T-helper 17 cell (primary cell): ENCODE results near the gene CD247. TPM values are rescaled to one million over a fixed set of nuclear protein-coding genes. Genes with fewer than 3 reads are reported as not detected.

Experiments
- ATAC-seq: fragments of 150-1000 bp; cut with Tn5 transposase; 2 replicates; pipeline ENCODE4 v1.10.0; 2021; ENCODE audit warnings: mild to moderate bottlenecking, moderate library complexity
- DNase-seq, 3 donors: peaks; one replicate each; pipeline versions ENCODE4 v3.0.0 to v3.0.0-alpha.2; 2020 to 2021
- H3K9me3 ChIP-seq: one replicate; pipeline ENCODE4 v1.7.0; 2013; ENCODE audit warnings: low read length, mild to moderate bottlenecking; ENCODE audit not compliant: control insufficient read depth, poor library complexity, severe bottlenecking
- H3K27ac Mint-ChIP-seq: one replicate; pipeline ENCODE4 v1.8.0; 2022; ENCODE audit warnings: mild to moderate bottlenecking, moderate library complexity, mixed read lengths
- H3K27me3 Mint-ChIP-seq: one replicate; pipeline ENCODE4 v1.8.0; 2022; ENCODE audit warnings: mixed read lengths
- H3K36me3 Mint-ChIP-seq: one replicate; pipeline ENCODE4 v1.8.0; 2022; ENCODE audit warnings: low read depth, mixed read lengths
- H3K4me1 Mint-ChIP-seq: one replicate; pipeline ENCODE4 v1.8.0; 2022; ENCODE audit warnings: mild to moderate bottlenecking, mixed read lengths
- H3K4me3 Mint-ChIP-seq: one replicate; pipeline ENCODE4 v1.8.0; 2022; ENCODE audit warnings: mild to moderate bottlenecking, moderate library complexity, mixed read lengths
- total RNA-seq, 4 donors: library from RNA in 2 of 4; stranded (reverse) in 2 of 4; gene quantifications; one replicate each; pipeline ENCODE4 v1.2.3 and lab custom pipeline; 2022 to 2026

CD247 gene
- total RNA-seq, 2 donors from 2014 or later, result 265 to 295 TPM

- no peak overlapping the region for H3K27ac Mint-ChIP-seq
- ATAC-seq (no peak), DNase-seq (no peak)
- H3K27me3 Mint-ChIP-seq, result no peaks in the 10 kb centered on the region
- H3K4me1 Mint-ChIP-seq, result peaks cover 23% of the 10 kb centered on the region
- H3K4me3 Mint-ChIP-seq, result peak overlapping the region; percentile 12
- H3K9me3 ChIP-seq, result no peaks in the 10 kb centered on the region
- peaks cover 3% of the 10 kb centered on the region for H3K36me3 Mint-ChIP-seq
Measured at GRCh38 chr1:167551362-167551761, 33.0 kb upstream of the CD247 start.

DNA sequence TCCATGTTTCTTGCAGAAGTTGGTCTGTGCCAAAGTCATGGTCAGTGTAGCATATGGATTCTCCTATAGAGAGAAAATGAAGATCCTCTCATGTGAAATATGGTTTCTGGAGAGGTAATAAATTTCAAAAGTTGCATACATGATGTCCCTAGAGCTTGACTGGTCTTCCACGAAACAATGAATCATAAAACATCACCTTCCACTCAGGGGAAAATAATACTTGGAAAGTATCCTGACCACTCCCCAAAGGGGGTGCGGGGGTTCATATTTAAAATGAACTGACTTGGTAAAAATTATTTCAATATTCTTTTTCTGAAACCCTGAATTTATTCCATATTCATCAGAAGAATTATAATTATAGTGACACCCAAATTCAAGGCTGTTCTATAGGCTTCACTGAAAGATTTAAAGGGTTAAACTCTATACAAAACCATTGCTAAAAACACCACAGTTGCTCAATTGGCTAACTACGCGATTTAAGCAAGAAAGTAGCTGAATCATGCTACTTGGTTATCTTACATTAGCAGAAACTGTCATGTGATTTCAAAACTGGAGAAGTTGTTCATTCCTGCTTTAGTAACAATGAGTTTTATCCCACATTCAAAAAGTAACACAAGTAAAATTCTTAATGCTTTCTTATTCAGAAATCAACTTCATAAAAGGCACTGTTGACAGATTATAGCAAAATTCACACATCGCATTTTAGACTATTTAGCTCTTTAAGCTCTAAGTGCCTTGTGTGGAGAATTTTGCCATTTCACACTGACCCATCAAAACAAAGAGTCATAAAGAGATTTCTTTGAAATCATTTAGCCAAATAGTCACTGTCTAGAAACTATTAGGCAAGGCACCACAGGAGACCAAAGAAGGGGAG is 30.0 kb upstream of the CD247 start:
- H3K9me3 ChIP-seq, result no peaks in the 10 kb centered on the region
- ATAC-seq (no peak), DNase-seq (no peak)
- Mint-ChIP-seq H3K4me3 (no peak overlapping the region), H3K27me3 (no peaks in the 10 kb centered on the region), H3K36me3 (peaks cover 5% of the 10 kb centered on the region), H3K27ac (peak overlapping the region; percentile 51), H3K4me1 (peaks cover 15% of the 10 kb centered on the region)

DNA sequence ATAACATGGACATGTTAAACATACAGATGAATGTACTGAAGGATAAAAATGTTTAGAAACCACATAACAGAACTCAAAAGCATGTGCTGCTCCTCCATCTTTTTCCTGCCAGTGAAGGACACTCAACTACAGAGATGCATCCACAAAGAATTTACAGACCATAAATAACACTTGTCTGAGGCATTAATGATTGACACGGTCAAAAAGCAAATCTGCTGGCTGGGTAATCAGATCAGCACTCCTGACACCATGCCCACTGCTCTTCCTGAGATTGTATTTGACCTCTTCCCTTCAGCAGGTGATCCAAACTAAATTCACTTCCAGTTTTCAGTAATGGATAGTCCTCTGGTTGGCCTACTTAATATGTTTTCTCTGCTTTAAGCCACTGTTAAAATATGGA is 28.6 kb upstream of the CD247 start:
- Mint-ChIP-seq H3K27me3 (no peaks in the 10 kb centered on the region), H3K4me1 (peaks cover 16% of the 10 kb centered on the region), H3K4me3 (no peak overlapping the region), H3K27ac (no peak overlapping the region), H3K36me3 (peaks cover 5% of the 10 kb centered on the region)
- ATAC-seq (no peak), DNase-seq (no peak)
- no peaks in the 10 kb centered on the region for H3K9me3 ChIP-seq

DNA sequence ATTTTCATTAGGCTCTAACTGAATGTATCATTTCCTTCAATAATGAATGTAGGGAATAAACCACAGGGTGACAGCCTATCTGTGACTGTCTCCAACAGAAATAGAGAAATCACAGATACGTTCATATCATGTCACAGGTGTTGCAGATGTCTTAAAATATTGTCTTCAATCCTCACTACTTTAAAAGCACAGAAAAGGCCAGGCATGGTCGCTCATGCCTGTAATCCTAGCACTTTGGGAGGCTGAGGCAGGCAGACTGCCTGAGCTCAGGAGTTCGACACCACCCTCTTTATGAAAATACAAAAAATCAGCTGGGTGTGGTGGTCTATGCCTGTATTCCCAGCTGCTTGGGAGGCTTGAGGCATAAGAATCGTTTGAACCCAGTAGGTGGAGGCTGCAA is 27.0 kb upstream of the CD247 start:
- DNase-seq, result no peak
- Mint-ChIP-seq H3K4me3 (no peak overlapping the region), H3K36me3 (peaks cover 5% of the 10 kb centered on the region), H3K27ac (no peak overlapping the region), H3K27me3 (no peaks in the 10 kb centered on the region), H3K4me1 (peaks cover 11% of the 10 kb centered on the region)
- ATAC-seq, result no peak
- H3K9me3 ChIP-seq, result no peaks in the 10 kb centered on the region

- Mint-ChIP-seq H3K27me3 (no peaks in the 10 kb centered on the region), H3K27ac (no peak overlapping the region), H3K36me3 (peaks cover 5% of the 10 kb centered on the region), H3K4me1 (peaks cover 14% of the 10 kb centered on the region), H3K4me3 (no peak overlapping the region)
- H3K9me3 ChIP-seq, result no peaks in the 10 kb centered on the region
- DNase-seq (no peak), ATAC-seq (no peak)
Measured at GRCh38 chr1:167544447-167545093, 26.2 kb upstream of the CD247 start.

GRCh38 chr1:167543199-167543990 is 25.1 kb upstream of the CD247 start:
- no peak overlapping the region for H3K4me3 Mint-ChIP-seq
- no peaks in the 10 kb centered on the region for H3K27me3 Mint-ChIP-seq
- DNase-seq (no peak), ATAC-seq (no peak)
- peaks cover 5% of the 10 kb centered on the region for H3K36me3 Mint-ChIP-seq
- peaks cover 14% of the 10 kb centered on the region for H3K4me1 Mint-ChIP-seq
- H3K27ac Mint-ChIP-seq, result no peak overlapping the region
- no peaks in the 10 kb centered on the region for H3K9me3 ChIP-seq

- Mint-ChIP-seq H3K27me3 (no peaks in the 10 kb centered on the region), H3K4me1 (peaks cover 14% of the 10 kb centered on the region), H3K4me3 (no peak overlapping the region), H3K36me3 (peaks cover 5% of the 10 kb centered on the region), H3K27ac (no peak overlapping the region)
- H3K9me3 ChIP-seq, result no peaks in the 10 kb centered on the region
- no peak for DNase-seq
- no peak for ATAC-seq
Measured at GRCh38 chr1:167542109-167543032, 24.0 kb upstream of the CD247 start.

DNA sequence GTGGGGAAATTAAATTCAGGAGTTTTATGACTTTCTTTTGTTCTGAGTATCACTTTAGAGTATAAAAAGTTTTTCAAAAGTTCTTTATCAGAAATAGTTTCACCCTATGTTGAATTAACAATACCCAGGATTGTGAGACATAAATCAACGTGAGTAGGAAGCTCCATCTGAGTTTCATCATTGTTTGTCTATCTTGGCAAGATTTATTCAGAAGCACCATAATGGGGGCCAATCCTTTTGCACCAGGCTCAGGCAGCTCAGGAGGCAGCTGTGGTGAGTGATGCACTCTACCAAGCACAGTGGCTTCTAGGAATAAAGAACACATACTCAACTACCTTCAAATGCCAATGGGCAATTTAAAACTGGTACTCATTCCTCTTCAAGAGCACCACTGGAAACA is 23.3 kb upstream of the CD247 start:
- no peaks in the 10 kb centered on the region for H3K27me3 Mint-ChIP-seq
- ATAC-seq (no peak), DNase-seq (no peak)
- H3K27ac Mint-ChIP-seq, result no peak overlapping the region
- peaks cover 2% of the 10 kb centered on the region for H3K36me3 Mint-ChIP-seq
- no peaks in the 10 kb centered on the region for H3K9me3 ChIP-seq
- peaks cover 14% of the 10 kb centered on the region for H3K4me1 Mint-ChIP-seq
- H3K4me3 Mint-ChIP-seq, result no peak overlapping the region

GRCh38 chr1:167541003-167541402 is 22.7 kb upstream of the CD247 start:
- Mint-ChIP-seq H3K4me3 (no peak overlapping the region), H3K4me1 (peaks cover 14% of the 10 kb centered on the region), H3K27ac (no peak overlapping the region), H3K27me3 (no peaks in the 10 kb centered on the region), H3K36me3 (peaks cover 2% of the 10 kb centered on the region)
- ATAC-seq (no peak), DNase-seq (no peak)
- H3K9me3 ChIP-seq, result no peaks in the 10 kb centered on the region

DNA sequence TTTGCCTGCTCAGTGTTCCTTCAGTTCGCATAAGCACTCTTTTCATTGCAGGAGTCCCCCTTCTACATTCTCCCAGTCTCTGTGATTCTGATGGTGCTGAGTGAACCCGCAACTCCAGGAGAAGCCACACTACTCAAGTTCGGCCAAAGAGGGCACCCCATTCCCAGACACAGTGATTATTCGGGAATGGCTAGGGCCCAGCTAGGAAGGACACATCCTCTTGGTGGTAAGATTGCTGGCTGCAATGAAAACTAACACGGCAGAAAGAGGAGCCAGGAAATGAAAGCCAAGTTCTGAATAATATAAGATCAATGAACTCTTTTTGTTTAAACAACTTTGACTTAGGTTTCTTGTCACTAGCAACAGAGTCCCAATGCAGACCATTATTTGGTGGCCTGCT is 20.3 kb upstream of the CD247 start:
- H3K9me3 ChIP-seq, result no peaks in the 10 kb centered on the region
- H3K4me1 Mint-ChIP-seq, result peaks cover 11% of the 10 kb centered on the region
- H3K27me3 Mint-ChIP-seq, result no peaks in the 10 kb centered on the region
- DNase-seq (no peak), ATAC-seq (no peak)
- no peak overlapping the region for H3K4me3 Mint-ChIP-seq
- no peaks in the 10 kb centered on the region for H3K36me3 Mint-ChIP-seq
- H3K27ac Mint-ChIP-seq, result no peak overlapping the region

- H3K9me3 ChIP-seq, result no peaks in the 10 kb centered on the region
- DNase-seq (peak; percentile 32 to 51 (median 51)), ATAC-seq (peak; percentile 82)
- no peak overlapping the region for H3K27ac Mint-ChIP-seq
- no peak overlapping the region for H3K4me3 Mint-ChIP-seq
- no peaks in the 10 kb centered on the region for H3K27me3 Mint-ChIP-seq
- no peaks in the 10 kb centered on the region for H3K4me1 Mint-ChIP-seq
- no peaks in the 10 kb centered on the region for H3K36me3 Mint-ChIP-seq
Measured at GRCh38 chr1:167533851-167534300, 15.5 kb upstream of the CD247 start.

DNA sequence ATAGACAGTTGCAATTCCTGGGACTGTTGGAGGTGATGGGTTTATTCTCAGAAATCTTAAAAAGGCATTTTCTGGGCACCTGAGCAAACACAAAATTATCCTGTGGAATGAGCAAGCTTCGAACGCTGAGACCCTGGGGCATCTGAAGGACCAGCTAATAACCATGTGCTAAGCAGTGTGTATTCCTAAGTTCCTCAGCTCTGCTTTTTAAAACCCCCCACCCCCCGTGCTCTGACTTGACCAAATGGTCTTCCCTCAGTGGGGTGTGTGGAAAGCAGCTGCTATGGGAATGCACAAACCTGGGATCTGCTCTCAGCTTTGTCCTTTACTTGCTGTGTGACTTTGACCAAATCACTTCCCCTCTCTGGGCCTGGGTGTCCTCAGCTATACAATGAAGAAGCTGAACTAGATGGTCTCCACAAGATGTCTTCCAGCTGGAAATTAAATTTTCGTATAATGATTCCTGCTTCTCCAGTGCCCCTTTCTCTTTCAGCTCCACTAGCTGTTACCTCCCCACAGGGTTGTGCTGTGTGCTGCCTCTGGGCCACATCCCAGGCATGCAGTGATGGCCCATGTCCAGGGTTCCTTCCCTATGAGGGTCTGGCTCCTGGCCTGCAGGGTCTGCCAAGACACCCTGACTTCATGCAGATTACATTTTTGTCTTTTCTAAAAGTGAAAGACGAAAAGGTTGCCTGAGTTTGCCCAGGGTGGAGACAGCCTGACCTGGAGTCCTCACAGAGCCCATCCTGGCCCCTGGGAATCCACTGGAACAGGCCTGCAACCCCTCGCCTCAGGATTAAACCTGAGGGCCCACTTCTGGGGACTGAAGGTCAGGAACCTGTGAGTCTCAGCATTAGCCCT is 14.9 kb upstream of the CD247 start:
- ATAC-seq (no peak), DNase-seq (no peak)
- Mint-ChIP-seq H3K4me1 (no peaks in the 10 kb centered on the region), H3K27me3 (no peaks in the 10 kb centered on the region), H3K36me3 (no peaks in the 10 kb centered on the region), H3K4me3 (no peak overlapping the region), H3K27ac (no peak overlapping the region)
- H3K9me3 ChIP-seq, result no peaks in the 10 kb centered on the region
